ENCODE results near the gene AFDN.

Gene AFDN, protein sequence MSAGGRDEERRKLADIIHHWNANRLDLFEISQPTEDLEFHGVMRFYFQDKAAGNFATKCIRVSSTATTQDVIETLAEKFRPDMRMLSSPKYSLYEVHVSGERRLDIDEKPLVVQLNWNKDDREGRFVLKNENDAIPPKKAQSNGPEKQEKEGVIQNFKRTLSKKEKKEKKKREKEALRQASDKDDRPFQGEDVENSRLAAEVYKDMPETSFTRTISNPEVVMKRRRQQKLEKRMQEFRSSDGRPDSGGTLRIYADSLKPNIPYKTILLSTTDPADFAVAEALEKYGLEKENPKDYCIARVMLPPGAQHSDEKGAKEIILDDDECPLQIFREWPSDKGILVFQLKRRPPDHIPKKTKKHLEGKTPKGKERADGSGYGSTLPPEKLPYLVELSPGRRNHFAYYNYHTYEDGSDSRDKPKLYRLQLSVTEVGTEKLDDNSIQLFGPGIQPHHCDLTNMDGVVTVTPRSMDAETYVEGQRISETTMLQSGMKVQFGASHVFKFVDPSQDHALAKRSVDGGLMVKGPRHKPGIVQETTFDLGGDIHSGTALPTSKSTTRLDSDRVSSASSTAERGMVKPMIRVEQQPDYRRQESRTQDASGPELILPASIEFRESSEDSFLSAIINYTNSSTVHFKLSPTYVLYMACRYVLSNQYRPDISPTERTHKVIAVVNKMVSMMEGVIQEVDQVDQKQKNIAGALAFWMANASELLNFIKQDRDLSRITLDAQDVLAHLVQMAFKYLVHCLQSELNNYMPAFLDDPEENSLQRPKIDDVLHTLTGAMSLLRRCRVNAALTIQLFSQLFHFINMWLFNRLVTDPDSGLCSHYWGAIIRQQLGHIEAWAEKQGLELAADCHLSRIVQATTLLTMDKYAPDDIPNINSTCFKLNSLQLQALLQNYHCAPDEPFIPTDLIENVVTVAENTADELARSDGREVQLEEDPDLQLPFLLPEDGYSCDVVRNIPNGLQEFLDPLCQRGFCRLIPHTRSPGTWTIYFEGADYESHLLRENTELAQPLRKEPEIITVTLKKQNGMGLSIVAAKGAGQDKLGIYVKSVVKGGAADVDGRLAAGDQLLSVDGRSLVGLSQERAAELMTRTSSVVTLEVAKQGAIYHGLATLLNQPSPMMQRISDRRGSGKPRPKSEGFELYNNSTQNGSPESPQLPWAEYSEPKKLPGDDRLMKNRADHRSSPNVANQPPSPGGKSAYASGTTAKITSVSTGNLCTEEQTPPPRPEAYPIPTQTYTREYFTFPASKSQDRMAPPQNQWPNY (N-terminal part only)

DNA sequence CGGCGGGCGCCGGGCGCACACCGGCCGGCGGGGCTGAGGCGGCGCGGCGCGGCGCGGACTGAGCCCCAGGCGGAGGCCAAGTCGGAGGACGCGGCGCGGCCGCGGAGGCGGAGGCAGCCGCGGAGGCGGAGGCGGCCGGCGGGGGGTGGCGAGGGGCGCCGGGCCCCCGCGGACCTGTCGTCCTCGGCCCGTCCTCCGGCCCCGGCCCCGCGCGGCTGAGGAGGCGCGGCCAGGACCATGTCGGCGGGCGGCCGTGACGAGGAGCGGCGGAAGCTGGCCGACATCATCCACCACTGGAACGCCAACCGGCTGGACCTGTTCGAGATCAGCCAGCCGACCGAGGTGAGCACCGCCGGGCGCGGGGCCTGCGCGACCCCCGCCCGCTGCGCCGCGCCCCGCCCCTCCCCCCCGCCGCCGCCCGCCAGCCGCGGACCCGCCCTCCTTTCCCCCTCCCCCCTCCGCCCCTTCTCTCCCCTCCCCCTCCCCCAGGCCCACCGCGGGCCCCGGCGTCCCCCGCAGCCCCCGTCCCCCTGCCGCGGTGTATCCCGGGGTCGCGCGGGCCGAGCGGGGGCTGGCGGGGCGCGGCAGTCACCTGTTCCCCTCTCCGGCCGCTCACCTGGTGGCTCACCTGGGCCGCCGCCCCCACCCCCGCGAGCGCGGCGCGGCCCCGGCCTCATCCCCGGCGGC lies at the start of gene AFDN:
TSS of gene AFDN (plus strand) at position 16 of the 687 bp plus-strand sequence. CDS start at position 238, 222 bp downstream.
- DNase-seq, result peak in 6 of 56 donors; percentile 19 to 61 (median 52)

DNA sequence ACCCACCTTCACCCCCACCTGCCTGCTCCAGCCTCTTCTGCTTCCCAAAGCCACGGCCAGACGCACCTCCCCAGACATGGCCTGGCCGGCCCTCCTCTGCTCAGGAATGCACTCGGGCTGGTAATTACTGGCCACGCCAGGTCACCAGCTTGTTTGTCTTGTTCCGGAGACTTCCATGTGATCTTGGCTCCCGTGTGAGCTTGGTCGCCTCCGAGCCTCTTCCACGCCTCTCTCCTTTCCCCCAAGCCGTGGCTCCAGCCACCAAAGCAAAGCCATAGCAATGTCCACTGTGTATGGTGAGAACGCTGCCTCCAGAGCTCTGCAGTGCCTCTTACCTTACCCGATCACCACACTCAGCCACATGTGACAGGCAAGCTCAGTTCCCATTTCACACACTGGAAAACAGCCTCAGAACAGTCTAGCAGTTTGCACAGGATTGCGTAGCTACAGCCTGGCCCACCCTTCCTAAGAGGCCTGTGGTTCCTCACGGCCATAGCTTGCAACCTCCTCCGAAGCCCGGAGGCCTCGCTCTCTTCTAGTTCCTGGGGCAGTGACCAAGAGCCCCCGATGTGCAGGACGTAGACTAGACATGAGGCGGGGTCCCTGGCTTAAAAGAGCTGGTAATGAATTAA lies 48.1 kb upstream of the AFDN start:
- no peak for DNase-seq

DNA sequence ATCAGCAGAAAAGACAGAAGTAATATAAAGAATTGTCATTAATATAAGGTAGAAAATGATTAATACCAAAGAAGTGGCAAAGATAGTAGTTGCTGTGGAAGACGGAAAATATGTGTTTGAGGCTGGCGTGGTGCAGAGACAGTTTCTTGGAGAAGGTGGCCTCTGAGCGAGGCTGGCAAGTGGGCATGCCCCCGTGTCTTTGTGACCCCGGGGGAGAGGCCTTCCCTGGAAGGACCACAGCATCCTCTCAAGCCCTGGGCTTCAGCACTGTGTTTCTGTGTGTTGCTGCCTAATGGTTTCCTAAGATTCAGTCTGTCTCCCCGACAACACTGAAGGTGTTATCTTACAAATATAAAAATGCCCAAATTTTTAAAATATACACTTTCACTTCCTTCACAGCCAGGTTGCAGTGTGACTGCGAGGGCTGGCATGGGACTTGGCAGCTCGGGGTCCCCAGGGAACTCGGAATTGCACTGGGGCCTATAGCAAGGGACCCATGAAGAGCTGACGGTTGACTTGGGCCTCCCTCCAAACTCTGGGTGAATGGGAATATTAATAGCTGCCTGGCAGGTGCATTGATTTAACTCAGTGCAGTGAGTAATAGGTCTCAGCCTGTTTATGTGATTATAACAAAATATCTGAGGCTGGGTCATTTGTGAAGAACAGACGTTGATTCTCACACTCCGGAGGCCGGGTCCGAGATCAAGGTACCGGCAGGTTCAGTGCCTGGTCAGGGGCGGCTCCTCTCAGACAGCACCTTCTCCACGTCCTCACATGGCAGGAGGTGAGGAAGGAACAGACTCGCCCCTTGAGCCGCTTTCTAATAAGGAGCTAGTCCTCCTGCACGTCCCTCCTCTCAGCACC lies 47.4 kb upstream of the AFDN start:
- DNase-seq, result no peak

DNA sequence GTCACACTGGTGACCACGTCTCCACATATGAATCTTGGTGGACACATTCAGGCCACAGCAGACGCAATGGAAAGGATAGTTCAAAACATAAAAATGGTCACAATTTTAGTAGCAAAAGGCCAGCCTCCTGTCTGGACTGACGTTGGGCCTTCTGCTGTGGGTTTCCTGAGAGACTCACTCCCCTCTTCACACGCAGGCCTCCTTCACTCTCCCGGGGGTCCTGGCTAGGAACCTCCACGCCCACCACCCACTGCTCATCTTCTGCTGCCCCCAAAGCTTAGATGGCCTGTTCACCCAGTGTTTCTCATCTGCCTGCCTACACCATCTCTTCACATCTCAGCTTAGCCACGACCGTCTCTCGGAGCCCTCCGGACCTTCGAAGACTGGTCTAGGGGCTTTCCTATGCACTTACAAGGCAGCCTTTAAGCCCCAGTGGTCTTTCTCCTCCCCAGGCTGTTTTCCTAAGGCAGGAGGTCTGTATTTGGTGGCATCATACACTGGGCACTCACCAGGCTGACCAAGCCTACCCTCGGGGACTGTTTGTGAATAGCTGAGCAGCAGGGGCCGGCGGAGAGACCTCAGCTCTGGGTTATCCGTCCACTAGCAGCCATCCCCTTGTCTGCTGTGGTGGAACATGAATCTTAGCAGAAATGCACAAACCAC lies 46.6 kb upstream of the AFDN start:
- no peak for DNase-seq

DNA sequence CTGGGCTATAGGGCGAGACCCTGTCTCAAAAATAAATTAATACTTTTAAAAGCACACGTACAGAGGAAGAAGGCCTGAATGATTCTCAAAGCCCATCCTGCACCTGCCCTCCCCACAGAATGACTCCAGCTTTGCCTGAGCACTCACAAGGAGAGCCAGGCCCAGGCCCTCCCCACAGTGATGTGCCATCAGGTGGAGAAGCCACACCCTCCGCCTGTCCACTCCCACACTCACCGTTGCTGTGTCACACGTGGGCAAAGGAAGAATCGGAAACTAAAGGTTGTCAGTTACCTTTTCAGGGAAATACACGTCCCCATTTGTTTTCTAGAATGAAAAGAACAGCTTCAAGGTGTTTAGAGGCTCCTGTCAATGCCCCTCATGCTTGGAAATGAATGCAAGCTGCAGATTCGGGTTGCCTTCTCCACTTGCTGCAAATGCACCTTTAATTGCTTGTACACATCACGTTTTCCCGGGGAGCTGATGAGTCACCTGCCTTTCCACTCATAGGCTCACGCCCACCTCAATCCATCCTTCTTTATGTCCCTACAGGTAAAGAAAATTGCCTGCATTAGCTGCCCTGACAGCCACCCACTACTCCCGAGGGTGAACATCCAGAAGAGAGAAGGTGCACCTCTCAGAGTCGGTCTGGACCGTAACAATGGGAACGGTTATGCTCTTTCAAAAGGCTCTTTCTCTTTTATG lies 45.5 kb upstream of the AFDN start:
- peak in 11 of 56 donors; percentile 19 to 68 (median 42) for DNase-seq

DNA sequence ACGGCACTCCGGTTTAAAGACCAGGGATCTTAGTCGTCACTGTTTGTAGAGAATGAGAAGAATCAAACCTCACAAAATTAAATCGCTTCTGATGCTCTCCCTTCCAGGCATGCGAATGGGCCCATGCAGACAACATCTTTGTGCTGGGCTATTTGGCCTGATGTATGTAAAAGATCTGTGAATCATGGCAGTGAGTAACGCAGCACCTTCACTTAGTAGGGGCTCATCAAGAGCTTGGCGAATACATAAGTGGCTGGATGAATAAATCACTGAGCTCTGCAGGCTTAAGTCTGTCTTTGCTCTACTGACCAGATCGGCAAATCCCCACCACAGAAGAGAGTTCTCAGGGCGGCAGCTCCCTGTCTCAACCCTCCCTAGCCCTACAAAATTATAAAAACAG lies 44.8 kb upstream of the AFDN start:
- no peak for DNase-seq

DNA sequence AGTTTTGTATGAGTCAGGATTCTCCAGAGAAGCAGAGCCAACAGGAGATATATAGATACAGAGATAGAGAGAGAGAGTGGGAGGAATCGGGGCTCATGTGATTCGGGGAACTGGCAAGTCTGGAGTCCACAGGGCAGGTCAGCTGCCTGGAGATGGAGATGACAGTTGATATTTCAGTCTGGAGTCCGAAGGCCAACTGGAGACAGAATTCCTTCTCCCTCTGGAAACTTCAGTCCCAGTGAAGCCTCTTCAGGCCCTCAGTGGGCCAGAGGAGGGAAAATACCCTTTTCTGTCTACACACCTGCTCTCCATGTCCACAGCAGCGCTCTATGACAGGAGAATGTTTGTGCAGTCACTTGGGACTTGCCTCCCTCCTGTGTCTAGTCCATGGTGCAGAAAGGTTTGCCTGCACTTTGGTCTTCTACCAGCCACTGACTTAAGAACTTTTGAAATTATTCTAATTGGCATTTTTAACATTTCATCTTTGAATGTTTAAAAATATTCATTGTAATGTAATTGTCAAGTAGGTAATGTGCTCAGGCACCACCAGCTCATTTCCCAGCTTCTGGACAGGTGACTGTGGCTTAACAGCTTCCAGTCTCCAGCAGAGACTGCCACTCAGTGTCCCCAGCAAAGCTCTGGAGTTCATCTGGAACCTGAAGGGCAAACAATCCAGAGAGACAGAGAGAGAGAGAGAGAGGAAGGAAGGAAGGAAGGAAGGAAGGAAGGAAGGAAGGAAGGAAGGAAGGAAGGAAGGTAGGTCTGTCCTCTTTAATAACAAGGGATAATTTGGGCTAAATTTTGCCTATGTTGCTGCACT lies 43.8 kb upstream of the AFDN start:
- DNase-seq, result no peak

DNA sequence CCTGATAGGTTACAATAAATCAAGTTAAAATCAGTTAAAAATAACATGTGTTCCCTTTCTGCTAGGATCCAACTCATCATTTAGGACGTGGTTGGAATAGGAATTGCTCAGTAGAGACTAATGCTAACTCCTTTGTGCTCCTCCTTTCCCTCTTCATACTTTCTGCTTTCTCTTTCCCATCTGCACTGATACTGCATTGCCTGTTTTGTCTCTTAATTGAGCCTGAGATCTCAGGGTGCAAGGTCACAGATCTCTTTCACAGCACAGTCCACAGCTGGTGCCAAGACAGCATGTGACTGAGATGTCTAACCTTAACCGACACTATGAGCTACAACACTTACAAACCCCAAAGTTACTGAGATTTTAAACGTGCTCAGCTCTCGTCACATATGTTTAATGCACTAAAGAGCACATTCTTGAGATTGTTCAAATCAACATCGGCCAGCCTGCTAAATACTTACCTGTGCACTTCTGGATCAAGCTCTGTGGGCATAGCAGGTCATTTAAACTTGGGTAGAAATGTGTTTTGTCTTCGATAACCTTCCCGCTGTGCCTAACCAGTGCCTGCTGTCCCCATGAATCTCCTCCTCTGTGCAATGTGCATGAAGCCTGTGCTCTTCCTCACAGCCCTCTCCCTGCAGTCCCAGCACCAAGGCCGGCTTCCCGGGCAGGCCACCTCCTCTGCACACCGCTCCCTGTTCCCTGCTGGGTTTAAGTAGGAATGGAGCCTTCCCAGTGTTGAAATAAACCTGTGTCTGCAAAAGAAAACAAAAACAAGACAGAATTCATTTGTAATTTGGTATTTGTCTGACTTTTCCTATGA lies 39.6 kb upstream of the AFDN start:
- no peak for DNase-seq

DNA sequence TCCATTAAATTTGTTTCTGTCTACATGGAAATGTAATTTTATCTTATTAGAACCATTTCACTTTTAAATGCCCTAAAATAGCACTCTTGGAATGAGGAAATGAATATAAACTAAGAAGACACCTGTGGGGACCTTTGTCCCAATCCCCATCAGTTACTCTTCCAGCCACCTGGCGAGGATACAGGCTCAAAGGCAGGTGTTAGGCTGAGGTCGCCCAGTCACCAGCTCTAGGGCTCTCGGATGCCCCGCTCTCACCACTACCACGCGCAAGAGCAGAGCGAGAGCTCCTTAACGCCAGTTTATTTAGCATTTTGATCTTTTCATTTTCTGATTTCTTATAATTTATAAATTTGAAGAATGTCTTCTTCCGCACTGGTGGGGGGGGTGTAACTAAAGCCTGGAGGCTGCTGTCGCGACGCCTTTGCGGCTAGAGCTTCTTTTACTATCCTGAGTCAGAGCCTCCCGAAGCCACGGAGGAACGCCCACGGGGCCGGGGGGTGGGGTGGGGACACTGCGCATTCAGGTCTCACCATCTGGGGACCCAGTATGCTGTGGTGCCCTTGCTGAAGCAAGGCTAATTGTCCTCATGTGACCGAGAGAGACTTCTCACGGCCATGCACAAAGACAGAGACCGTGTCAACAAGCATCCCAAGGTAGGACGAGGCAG lies 38.7 kb upstream of the AFDN start:
- peak in 1 of 56 donors; percentile 15 for DNase-seq

DNA sequence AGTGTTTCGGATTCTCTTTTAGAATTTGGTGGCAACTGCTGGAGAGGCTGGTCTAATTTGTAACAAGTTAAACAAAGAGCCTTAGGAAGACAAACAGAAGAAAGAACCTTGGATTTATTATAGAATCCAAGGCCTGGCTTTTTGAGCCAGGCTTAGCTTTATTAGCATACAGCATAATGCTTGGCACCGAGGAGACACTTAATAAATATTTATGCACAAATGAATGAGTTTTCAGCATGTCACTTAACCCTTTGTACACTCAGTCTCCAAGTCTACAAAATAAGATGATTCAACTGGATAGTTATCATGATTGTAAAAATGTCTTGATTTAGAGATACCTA lies 38.2 kb upstream of the AFDN start:
- DNase-seq, result no peak

DNA sequence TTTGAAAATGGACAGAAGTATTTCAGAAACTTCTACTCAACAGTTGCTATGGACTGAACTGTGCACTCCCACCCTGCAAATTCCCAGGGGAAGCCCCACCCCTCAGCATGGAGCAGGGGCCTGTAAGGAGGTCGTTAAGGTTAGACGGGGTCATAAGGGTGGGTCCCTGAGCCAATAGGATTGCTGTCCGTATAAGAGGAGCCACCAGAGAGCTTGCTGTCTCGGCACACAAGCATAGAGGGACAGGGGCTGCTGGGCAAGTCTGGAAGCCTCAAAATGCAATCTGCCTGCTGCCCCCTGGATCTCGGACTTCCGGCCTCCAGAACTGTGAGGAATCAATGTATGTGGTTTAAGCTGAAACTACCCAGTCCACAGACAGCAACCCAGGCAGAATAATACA lies 37.4 kb upstream of the AFDN start:
- no peak for DNase-seq

DNA sequence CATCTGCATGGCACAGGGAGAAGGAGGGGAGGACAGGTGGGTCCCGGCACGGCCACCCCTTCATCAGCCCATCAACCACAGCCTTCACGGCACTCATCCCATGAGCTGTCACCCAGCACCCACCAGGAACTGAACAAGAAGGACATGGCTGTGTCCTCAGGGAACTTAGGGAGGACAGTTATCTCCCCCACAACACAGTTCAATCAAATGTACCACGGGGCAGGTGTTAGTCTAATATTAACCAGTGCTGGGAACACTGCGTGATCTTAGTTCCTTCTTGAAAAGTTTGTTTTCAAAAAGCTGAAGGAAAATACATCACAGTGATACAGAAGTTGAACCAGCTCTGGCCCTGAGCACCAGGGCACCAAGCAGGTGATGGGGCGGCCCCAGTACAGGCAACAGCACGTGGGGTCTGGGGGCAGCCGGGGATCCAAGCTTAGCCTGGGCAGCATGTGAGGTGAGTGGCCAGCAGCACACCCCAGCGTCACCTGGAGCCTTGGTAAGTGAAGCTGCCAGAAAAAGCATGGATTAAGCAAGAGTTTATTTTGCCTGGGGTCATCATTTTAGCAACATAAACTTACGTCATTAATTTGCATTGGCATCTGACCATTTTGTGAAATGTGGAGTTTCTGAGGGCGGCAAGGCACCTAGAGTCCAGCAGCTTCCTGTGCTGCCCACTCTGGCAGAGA lies 35.5 kb upstream of the AFDN start:
- DNase-seq, result no peak

DNA sequence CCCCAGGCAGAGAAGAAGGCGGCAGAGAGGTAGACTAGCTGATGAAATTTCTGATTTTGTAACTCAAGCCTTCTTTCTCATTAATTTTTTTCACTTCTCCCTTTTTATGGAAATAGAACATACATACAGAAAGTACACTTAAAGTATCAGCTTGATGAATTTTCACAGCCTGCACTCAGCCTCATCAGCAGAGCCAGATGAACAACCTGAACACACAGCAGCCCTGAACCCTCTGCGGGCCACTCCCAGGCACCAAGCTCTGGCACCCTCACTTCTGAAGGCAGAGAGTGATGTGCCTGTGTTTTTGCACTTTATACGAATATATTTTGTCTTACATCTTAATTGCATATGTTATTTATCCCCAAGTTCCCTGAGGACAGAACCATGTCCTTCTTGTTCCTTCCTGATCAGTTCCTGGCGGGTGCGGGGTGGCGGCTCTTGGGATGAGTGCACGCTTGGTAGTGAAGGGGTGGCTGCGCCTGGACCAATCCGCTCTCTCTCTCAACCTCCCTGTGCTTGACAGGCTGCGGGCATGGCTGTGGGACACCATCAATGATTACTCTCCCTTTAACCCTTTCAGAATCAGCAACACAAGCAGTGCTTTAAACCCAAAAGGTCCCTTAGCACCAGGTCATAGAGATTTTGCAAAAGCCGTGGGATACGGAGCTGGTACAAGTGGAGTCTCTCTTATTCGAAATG lies 34.8 kb upstream of the AFDN start:
- DNase-seq, result no peak

DNA sequence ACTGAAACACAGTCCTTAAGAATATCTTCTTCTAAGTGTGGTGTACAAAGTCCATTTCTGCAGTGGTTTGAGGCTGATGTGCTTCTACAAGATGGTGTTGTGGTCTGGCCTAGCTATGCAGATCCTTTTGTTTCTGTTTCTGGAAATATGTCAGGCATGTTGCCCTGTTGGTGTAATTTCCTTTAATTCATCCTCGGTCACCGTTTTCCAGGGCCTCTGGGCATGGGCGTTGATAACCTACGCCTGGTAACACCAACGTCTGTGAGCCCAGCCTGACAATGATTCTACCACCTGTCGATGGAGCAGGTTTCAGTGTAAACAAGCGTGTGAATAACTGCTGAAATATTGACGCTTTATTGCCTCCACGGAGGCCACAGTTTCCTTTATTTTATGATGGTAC lies 33.3 kb upstream of the AFDN start:
- no peak for DNase-seq

Measured in nucleus accumbens (tissue), 56 donors.